NCI-H748 (cell line): Measurements from ENCODE around the gene SPRR3.

Source experiments
- DNase-seq: peaks from one replicate; lab custom pipeline; 2025; ENCODE audit not compliant: unreplicated experiment; lab: John Stamatoyannopoulos, UW

Gene SPRR3

GRCh38 chr1:153049211-153049610, 47.7 kb downstream of the SPRR3 start:
- no peak for DNase-seq
